Measurements from ENCODE around the gene TTBK2. TPM values are rescaled to one million over a fixed set of nuclear protein-coding genes. Genes with fewer than 3 reads are reported as not detected.

TTBK2 gene
- total RNA-seq, 1 donor: 15.2 TPM

GRCh38 chr15:42691770-42692169, 228.8 kb downstream of the TTBK2 start:
- Histone ChIP-seq H3K4me3 (ENCODE audit: insufficient read depth, low read length) (no peak overlapping the region), H3K9me3 (ENCODE audit: low read depth, low read length) (no peaks in the 10 kb centered on the region), H3K4me1 (ENCODE audit: insufficient read depth, low read length) (no peaks in the 10 kb centered on the region), H3K27ac (ENCODE audit: low read depth, low read length) (no peak overlapping the region), H3K4me2 (ENCODE audit: insufficient read depth, low read length) (no peak overlapping the region), H3K36me3 (ENCODE audit: insufficient read depth, low read length) (no peaks in the 10 kb centered on the region), H2AFZ (ENCODE audit: low read length) (no peak overlapping the region), H3K79me2 (ENCODE audit: insufficient read depth, low read length) (no peaks in the 10 kb centered on the region), H4K20me1 (ENCODE audit: insufficient read depth, low read length) (no peaks in the 10 kb centered on the region), H3K27me3 (ENCODE audit: insufficient read depth, low read length) (no peaks in the 10 kb centered on the region)
- TF ChIP-seq CTCF (IDR thresholded peaks at IDR 0.05; ENCODE audit: extremely low read depth, low read depth, low read length): no peak
- no peak for DNase-seq (ENCODE audit: insufficient read length, low spot score, missing footprints)

GRCh38 chr15:42691308-42691707, 229.3 kb downstream of the TTBK2 start:
- no peak overlapping the region for H3K27ac ChIP-seq (ENCODE audit: low read depth, low read length)
- H3K4me2 ChIP-seq (ENCODE audit: insufficient read depth, low read length): no peak overlapping the region
- no peak for TF ChIP-seq CTCF (IDR thresholded peaks at IDR 0.05; ENCODE audit: extremely low read depth, low read depth, low read length)
- H4K20me1 ChIP-seq (ENCODE audit: insufficient read depth, low read length): no peaks in the 10 kb centered on the region
- no peak overlapping the region for H3K4me3 ChIP-seq (ENCODE audit: insufficient read depth, low read length)
- no peak for DNase-seq (ENCODE audit: insufficient read length, low spot score, missing footprints)
- no peaks in the 10 kb centered on the region for H3K36me3 ChIP-seq (ENCODE audit: insufficient read depth, low read length)
- H3K4me1 ChIP-seq (ENCODE audit: insufficient read depth, low read length): no peaks in the 10 kb centered on the region
- no peaks in the 10 kb centered on the region for H3K27me3 ChIP-seq (ENCODE audit: insufficient read depth, low read length)
- no peaks in the 10 kb centered on the region for H3K79me2 ChIP-seq (ENCODE audit: insufficient read depth, low read length)
- H2AFZ ChIP-seq (ENCODE audit: low read length): no peak overlapping the region
- no peaks in the 10 kb centered on the region for H3K9me3 ChIP-seq (ENCODE audit: low read depth, low read length)

Small RNA genes within 50 kb of the gene (small RNA-seq; reads per million reads assigned to genes)
- not detected for gene KRT8P50

Other genes with a start within 250 kb of the TTBK2 start
- gene CDAN1, start 183.7 kb downstream of the TTBK2 start, total RNA-seq: 7.6 and 9.7 TPM in 2 replicates
- 33.0 and 35.5 TPM in 2 replicates for gene UBR1, start 185.3 kb upstream of the TTBK2 start, total RNA-seq
- gene TMEM62, start 212.8 kb upstream of the TTBK2 start, total RNA-seq: 17.7 and 25.6 TPM in 2 replicates

Data from osteoblast (primary cell).